Ovary (tissue), 9 donors: Measurements from ENCODE around the gene GRID2IP. TPM values are rescaled to one million over a fixed set of nuclear protein-coding genes. Genes with fewer than 3 reads are reported as not detected.

ENCODE experiments used
- DNase-seq, 5 donors: peaks; one replicate each; pipeline ENCODE4 v3.0.0-alpha.2; 2019 to 2020
- H3K27ac ChIP-seq, 2 donors: fragments of 200-600 bp; one replicate each; pipeline versions ENCODE4 v1.5.1 to v1.8.0; 2019 to 2022
- H3K27me3 ChIP-seq: fragments of 200-600 bp; one replicate; pipeline ENCODE4 v1.8.0; 2022
- H3K36me3 ChIP-seq: fragments of 200-600 bp; sonication (generic); one replicate; pipeline ENCODE4 v1.5.1; 2019
- H3K4me1 ChIP-seq: one replicate; pipeline ENCODE4 v1.8.1; 2013; ENCODE audit warnings: mild to moderate bottlenecking, moderate library complexity; ENCODE audit not compliant: insufficient read depth
- H3K4me3 ChIP-seq: fragments of 200-600 bp; sonication (generic); one replicate; pipeline ENCODE4 v1.5.1; 2017
- H3K9me3 ChIP-seq, 2 donors: fragments of 200-600 bp in 1 of 2; sonication (generic) in 1 of 2; one replicate each; pipeline versions ENCODE4 v1.5.1 to v1.8.1; 2013 to 2019; ENCODE audit warnings: mild to moderate bottlenecking in 1 of 2, moderate library complexity in 1 of 2
- CTCF ChIP-seq, 3 donors: fragments of 450-650 bp in 2 of 3; fragments of 200-600 bp in 1 of 3; IDR thresholded peaks; one replicate each; pipeline versions ENCODE4 v1.5.1 to v1.8.0; 2016 to 2022; ENCODE audit warnings: antibody characterized with exemption in 3 of 3, mild to moderate bottlenecking in 1 of 3
- EP300 ChIP-seq: sonication (generic); formaldehyde crosslinking; IDR thresholded peaks from one replicate; pipeline ENCODE4 v1.6.1; 2017; ENCODE audit warnings: antibody characterized with exemption
- POLR2A ChIP-seq: fragments of 450-650 bp; IDR thresholded peaks from one replicate; pipeline ENCODE4 v1.6.1; 2017; ENCODE audit warnings: antibody characterized with exemption, mild to moderate bottlenecking, moderate library complexity
- WGBS, 3 donors: extraction: QIAGEN DNeasy Blood & Tissue Kit in 1 of 3; methylation state at CpG; one replicate each; pipeline versions ENCODE4 v1.1.5 to v1.1.7; 2013 to 2017; 5-methylcytosine and 5-hydroxymethylcytosine counted together
- intact Hi-C, 4 donors: fragments of 100-400 bp; cut with DNase I; formaldehyde crosslinking; loops; one replicate each; pipeline versions ENCODE4 v1.11.0 to v1.15.1; 2022 to 2023
- polyA plus RNA-seq, 2 donors: library from polyadenylated mRNA; stranded (reverse); fragments of 200-250 nt in 1 of 2; fragments of 350-450 nt in 1 of 2; fragmentation: Illumina TruSeq in 1 of 2; extraction: RNeasy Lipid Tissue Mini Kit (QIAGEN cat#74804) in 1 of 2; gene quantifications; one replicate each; pipeline ENCODE4 v1.2.3, GENCODE V29; 2013 to 2014
- total RNA-seq, 7 donors: library from RNA; depleted of rRNA in 2 of 7; stranded (reverse); fragments of >200 nt in 2 of 7; fragmentation: NEBNext Ultra II Directional in 3 of 7; extraction: Animal tissue kit (Norgen Biotek cat#: 25700) in 3 of 7; gene quantifications; one replicate each; pipeline versions ENCODE4 v1.1.0 to v1.2.4, GENCODE V29; 2016 to 2023
- donor health status: DM: no; HTN: no; CAD: no; lungs with moderate emphysema.
- donor health status: DM: no; HTN: no; CAD: no.
- donor health status: Bipolar disorder and iron deficiency.
- donor health status: DM: yes; HTN: yes; CAD: no.
- donor health status: DM: no; HTN: no; CAD: no.
- donor health status: DM: yes; HTN: yes; CAD: no.

The GRID2IP gene
- total and polyA plus RNA-seq, 9 donors = 0.07 to 0.51 (median 0.39) TPM; not detected in 1

- H3K4me1 ChIP-seq = peaks cover 16% of the 10 kb centered on the region
- H3K9me3 ChIP-seq = no peaks in the 10 kb centered on the region
- 92% methylated on average over 7 of the region's 7 CpGs for WGBS, 3 donors
- no peak for TF ChIP-seq EP300
- TF ChIP-seq CTCF (IDR thresholded peaks at IDR 0.05) = no peak
- no peak for TF ChIP-seq POLR2A
- no peak overlapping the region for H3K4me3 ChIP-seq
- H3K36me3 ChIP-seq = no peaks in the 10 kb centered on the region
- intact Hi-C loops = no loop called here
- H3K27me3 ChIP-seq = no peaks in the 10 kb centered on the region
- H3K27ac ChIP-seq = no peak overlapping the region
- no peak for DNase-seq
These were observed 73.1 kb downstream of the GRID2IP start for GRCh38 chr7:6478186-6478585.

- Histone ChIP-seq H3K4me3 (no peak overlapping the region), H3K27ac (no peak overlapping the region), H3K4me1 (peaks cover 15% of the 10 kb centered on the region), H3K9me3 (no peaks in the 10 kb centered on the region), H3K36me3 (no peaks in the 10 kb centered on the region), H3K27me3 (no peaks in the 10 kb centered on the region)
- TF ChIP-seq POLR2A (no peak), CTCF (IDR thresholded peaks at IDR 0.05) (no peak), EP300 (no peak)
- DNase-seq = no peak
- intact Hi-C loops = no loop called here
- WGBS, 3 donors = 39 to 47% (median 47%) methylated on average over 1 of the region's 1 CpG
These were observed 74.0 kb downstream of the GRID2IP start for GRCh38 chr7:6477318-6477660.

GRCh38 chr7:6476596-6477317 is 74.5 kb downstream of the GRID2IP start:
- no peaks in the 10 kb centered on the region for H3K9me3 ChIP-seq
- H3K27ac ChIP-seq = no peak overlapping the region
- H3K36me3 ChIP-seq = no peaks in the 10 kb centered on the region
- H3K4me1 ChIP-seq = peaks cover 13% of the 10 kb centered on the region
- 65 to 68% (median 67%) methylated on average over 7 of the region's 7 CpGs for WGBS, 3 donors
- no peak for DNase-seq
- H3K27me3 ChIP-seq = no peaks in the 10 kb centered on the region
- intact Hi-C loops = no loop called here
- H3K4me3 ChIP-seq = no peak overlapping the region
- TF ChIP-seq POLR2A (no peak), EP300 (no peak), CTCF (IDR thresholded peaks at IDR 0.05) (no peak)

GRCh38 chr7:6475433-6476186 is 75.7 kb downstream of the GRID2IP start:
- DNase-seq = no peak
- Histone ChIP-seq H3K4me1 (peaks cover 12% of the 10 kb centered on the region), H3K27ac (no peak overlapping the region), H3K36me3 (no peaks in the 10 kb centered on the region), H3K27me3 (no peaks in the 10 kb centered on the region), H3K9me3 (no peaks in the 10 kb centered on the region), H3K4me3 (no peak overlapping the region)
- WGBS, 3 donors = 76 to 77% (median 76%) methylated on average over 3 of the region's 3 CpGs
- no peak for TF ChIP-seq CTCF (IDR thresholded peaks at IDR 0.05)
- TF ChIP-seq POLR2A = no peak
- no peak for TF ChIP-seq EP300
- intact Hi-C loops = no loop called here
